ENCODE measurements around the gene NOL12.
A peak's percentile ranks its signal among the peaks of the same experiment; 100 is the strongest.

NOL12 gene

DNA sequence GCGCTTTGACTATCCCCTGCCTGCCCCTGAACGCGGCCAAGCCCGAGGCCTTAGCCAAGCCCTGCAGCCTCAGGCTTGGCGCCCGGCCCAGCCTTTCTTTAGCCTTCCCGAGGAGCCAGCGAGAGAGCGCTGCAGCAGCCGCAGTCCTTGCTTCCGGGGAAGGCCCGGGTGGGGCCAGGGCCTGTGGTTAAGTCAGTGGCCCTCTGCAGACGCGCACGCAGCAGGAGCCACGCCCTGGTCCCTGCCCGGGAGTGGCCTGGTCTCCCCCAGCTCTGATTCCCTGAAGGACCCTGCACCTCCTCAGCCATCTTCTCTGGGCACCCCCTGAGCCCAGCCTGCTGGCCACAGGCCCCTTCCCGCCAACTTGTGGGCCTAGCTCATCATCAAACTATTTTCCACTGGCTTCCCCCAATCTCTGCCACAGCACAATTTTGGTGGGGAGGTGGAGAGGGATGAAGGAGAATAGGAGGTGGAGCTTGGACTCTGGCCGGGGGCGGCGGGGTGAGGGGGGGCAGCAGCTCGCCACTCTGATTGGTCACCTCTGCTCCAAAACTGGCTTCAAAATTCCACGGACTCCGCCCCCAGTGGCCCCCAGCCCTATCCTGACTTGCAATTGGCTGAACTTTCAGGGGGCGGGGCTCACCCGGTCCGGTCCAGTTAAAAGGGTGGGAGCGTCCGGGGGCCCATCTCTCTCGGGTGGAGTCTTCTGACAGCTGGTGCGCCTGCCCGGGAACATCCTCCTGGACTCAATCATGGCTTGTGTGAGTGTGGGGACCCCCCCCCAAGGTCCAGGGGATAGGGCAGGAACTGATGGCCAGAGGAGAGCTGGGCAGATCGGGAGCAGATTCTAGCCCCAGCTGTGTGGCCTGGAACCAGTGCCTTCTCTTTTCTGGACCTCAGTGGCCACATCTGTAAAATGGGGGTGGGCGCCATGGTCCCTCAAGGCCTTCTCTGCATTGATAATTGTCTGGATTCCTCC is 10.9 kb upstream of the NOL12 start, which contains the start of gene LGALS1:
LGALS1 (plus strand) TSS at position 686 of the 979 bp plus-strand sequence; CDS start at position 753, 67 bp downstream.
- CTCF ChIA-PET, result interaction anchor here (0.6 to 21.9 kb wide), 6 partner anchors 5 to 68 kb away, joined by 3 to 315 read pairs (median 156); partner anchors contain the start of genes LGALS1, NOL12, PDXP and SH3BP1

DNA sequence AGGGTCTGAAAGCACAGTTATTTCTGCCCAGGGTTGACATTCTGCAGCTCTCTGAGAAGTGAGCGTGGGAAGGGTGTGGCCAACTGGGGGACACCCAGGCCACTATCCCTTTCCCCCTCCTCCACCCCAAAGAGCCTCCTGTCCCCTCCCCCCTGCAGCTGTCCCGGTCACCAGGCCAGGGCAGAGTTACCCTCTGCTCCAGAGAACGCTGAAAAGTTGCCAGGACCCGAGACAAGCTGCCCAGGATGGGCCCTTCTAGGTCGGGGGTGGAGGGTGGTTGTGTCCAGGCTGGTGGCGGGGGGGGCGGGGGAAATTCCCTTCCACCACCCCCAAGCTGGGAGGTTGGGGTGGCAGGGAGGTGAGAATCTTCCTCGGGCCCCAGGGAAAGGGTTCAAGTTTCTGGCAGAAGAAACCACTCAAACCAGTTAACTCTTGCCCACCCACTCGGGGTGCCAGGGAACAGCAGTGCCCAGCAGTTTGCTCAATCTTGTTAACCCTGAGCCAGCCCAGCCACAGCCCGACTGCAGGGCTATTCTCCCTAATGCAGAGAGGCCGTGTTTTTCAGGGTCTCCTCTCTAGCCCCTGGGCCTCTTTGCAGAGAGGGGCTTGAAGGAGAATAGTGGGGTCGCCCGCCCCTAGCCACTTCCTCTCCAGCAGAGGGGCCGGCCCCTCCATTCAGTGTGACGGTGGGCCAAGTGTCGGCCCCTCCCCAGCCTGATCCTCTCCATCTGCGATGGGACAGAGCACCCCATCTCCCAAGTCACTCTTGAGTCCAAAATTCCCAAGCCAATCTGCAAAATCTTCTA is 10.0 kb upstream of the NOL12 start:
- peak; percentile 39 for DNase-seq (ENCODE audit: extremely low spot score)
- CTCF ChIA-PET, result interaction anchor here (0.6 to 21.9 kb wide), 6 partner anchors 4 to 69 kb away, joined by 3 to 315 read pairs (median 156); partner anchors contain the start of genes LGALS1, NOL12, PDXP and SH3BP1
- POLR2A ChIA-PET, result interaction anchor here (0.9 to 4.4 kb wide), 5 partner anchors 8 to 68 kb away, joined by 6 to 39 read pairs (median 7); partner anchors contain the start of genes GGA1 and PDXP
- no peak for TF ChIP-seq CTCF (IDR thresholded peaks at IDR 0.05; ENCODE audit: control extremely low read depth, extremely low read depth, low read depth, missing control alignments)

More for the DNA sequence above, 10.9 kb upstream of the NOL12 start, which contains the start of gene LGALS1:
- DNase-seq (ENCODE audit: extremely low spot score), result peak; percentile 87
- POLR2A ChIA-PET, result interaction anchor here (0.5 to 4.4 kb wide), 7 partner anchors 7 to 1413 kb away, joined by 3 to 39 read pairs (median 6); partner anchors contain the start of genes GGA1 and PDXP
- no peak for TF ChIP-seq CTCF (IDR thresholded peaks at IDR 0.05; ENCODE audit: control extremely low read depth, extremely low read depth, low read depth, missing control alignments)

DNA sequence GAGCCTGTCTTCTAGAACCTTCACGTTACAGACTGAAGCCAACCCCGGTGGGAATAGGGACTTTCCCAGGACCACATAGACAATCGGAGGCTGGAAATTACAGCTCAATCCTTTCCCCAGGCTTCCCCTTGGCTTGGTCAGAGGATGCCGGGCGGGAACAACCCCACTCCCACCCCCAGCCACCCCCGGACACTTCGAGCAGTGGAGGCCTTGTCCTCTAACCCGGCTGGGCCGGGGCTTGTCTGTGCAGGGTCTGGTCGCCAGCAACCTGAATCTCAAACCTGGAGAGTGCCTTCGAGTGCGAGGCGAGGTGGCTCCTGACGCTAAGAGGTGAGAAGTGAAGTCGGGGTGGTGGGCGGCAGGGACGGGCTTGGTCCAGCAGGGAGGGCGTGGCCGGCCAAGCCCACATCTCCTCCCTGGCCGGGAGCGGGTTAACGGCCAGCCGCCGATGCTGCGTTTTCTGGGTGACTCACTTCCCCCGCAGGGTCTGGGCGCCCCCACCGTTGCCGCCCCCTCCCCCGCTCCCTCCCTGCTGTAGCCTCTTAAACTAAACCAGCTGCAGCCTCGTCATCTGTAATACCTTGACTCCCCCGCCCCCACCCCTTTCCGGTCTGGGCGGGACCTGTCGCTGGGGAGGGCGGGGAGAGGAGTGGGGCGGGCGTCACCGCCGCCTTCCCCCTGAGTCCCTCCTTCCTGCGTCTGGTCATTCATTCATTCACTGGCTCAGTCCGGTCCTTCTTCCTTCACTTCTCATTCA is 9.2 kb upstream of the NOL12 start:
- no peak for TF ChIP-seq CTCF (IDR thresholded peaks at IDR 0.05; ENCODE audit: control extremely low read depth, extremely low read depth, low read depth, missing control alignments)
- POLR2A ChIA-PET, result interaction anchor here (0.6 to 4.4 kb wide), 6 partner anchors 11 to 658 kb away, joined by 6 to 39 read pairs (median 6); partner anchors contain the start of genes GGA1 and PDXP
- CTCF ChIA-PET, result interaction anchor here (1.1 to 21.9 kb wide), 6 partner anchors 3 to 52 kb away, joined by 3 to 315 read pairs (median 156); partner anchors contain the start of genes LGALS1, NOL12, PDXP and SH3BP1
- DNase-seq (ENCODE audit: extremely low spot score), result peak; percentile 89

GRCh38 chr22:37677493-37677974 is 8.6 kb upstream of the NOL12 start:
- TF ChIP-seq CTCF (IDR thresholded peaks at IDR 0.05; ENCODE audit: control extremely low read depth, extremely low read depth, low read depth, missing control alignments), result no peak
- DNase-seq (ENCODE audit: extremely low spot score), result no peak
- ChIA-PET CTCF (interaction anchor here (1.1 to 21.1 kb wide), 4 partner anchors 12 to 52 kb away, joined by 3 to 315 read pairs (median 156); partner anchors contain the start of genes LGALS1, PDXP and SH3BP1), POLR2A (interaction anchor here (0.6 to 4.4 kb wide), 5 partner anchors 10 to 657 kb away, joined by 6 to 39 read pairs (median 7); partner anchors contain the start of genes GGA1 and PDXP)

DNA sequence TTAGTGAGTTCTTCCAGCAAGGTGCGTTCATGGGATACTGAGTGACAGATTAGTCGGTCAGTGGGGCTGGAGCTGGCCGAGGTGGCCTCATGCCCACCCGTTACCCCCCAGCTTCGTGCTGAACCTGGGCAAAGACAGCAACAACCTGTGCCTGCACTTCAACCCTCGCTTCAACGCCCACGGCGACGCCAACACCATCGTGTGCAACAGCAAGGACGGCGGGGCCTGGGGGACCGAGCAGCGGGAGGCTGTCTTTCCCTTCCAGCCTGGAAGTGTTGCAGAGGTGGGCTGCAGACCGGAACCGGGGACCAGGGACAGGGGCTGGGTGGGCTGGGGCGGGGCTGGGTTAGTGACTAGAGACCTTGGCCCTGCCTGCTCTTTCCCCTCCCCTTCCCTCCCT is 7.8 kb upstream of the NOL12 start:
- DNase-seq (ENCODE audit: extremely low spot score), result no peak
- ChIA-PET CTCF (interaction anchor here (1.1 to 21.1 kb wide), 4 partner anchors 13 to 53 kb away, joined by 3 to 315 read pairs (median 156); partner anchors contain the start of genes LGALS1, PDXP and SH3BP1), POLR2A (interaction anchor here (0.7 to 4.4 kb wide), 2 partner anchors 19 to 46 kb away, joined by 6 to 39 read pairs; partner anchors contain the start of gene PDXP)
- TF ChIP-seq CTCF (IDR thresholded peaks at IDR 0.05; ENCODE audit: control extremely low read depth, extremely low read depth, low read depth, missing control alignments), result no peak

Measured in GM10248 (cell line).